ENCODE data around the gene ERC2. TPM values are rescaled to one million over a fixed set of nuclear protein-coding genes. Genes with fewer than 3 reads are reported as not detected.
A peak's percentile ranks its signal among the peaks of the same experiment; 100 is the strongest.

ERC2 gene
- total RNA-seq, 1 donor from 2014 or later: not detected

GRCh38 chr3:56369914-56370313, 98.4 kb downstream of the ERC2 start:
- DNase-seq (ENCODE audit: low spot score) (no peak), ATAC-seq (no peak)

GRCh38 chr3:56368846-56369245, 99.4 kb downstream of the ERC2 start:
- ATAC-seq (no peak), DNase-seq (ENCODE audit: low spot score) (no peak)

- no peak for ATAC-seq
Observed at GRCh38 chr3:56366641-56367162, 101.6 kb downstream of the ERC2 start.

GRCh38 chr3:56365905-56366640, 102.2 kb downstream of the ERC2 start:
- DNase-seq (ENCODE audit: low spot score) (peak; percentile 85), ATAC-seq (peak; percentile 95)

More at GRCh38 chr3:56366641-56367162, 101.6 kb downstream of the ERC2 start:
- DNase-seq (ENCODE audit: low spot score): no peak

GRCh38 chr3:56364665-56365064, 103.6 kb downstream of the ERC2 start:
- ATAC-seq (no peak), DNase-seq (ENCODE audit: low spot score) (no peak)

GRCh38 chr3:56363720-56364119, 104.5 kb downstream of the ERC2 start:
- no peak for ATAC-seq
- no peak for DNase-seq (ENCODE audit: low spot score)

GRCh38 chr3:56361731-56362130, 106.5 kb downstream of the ERC2 start:
- no peak for ATAC-seq
- no peak for DNase-seq (ENCODE audit: low spot score)

- DNase-seq (ENCODE audit: low spot score) (peak; percentile 46), ATAC-seq (peak; percentile 40)
Observed at GRCh38 chr3:56357266-56357665, 111.0 kb downstream of the ERC2 start.

GRCh38 chr3:56356808-56357207, 111.5 kb downstream of the ERC2 start:
- ATAC-seq: peak; percentile 38

GRCh38 chr3:56355570-56356185, 112.6 kb downstream of the ERC2 start:
- DNase-seq (ENCODE audit: low spot score) (peak; percentile 45), ATAC-seq (peak; percentile 87)

More at GRCh38 chr3:56356808-56357207, 111.5 kb downstream of the ERC2 start:
- DNase-seq (ENCODE audit: low spot score): no peak

GRCh38 chr3:56351537-56351936, 116.7 kb downstream of the ERC2 start:
- ATAC-seq (no peak), DNase-seq (ENCODE audit: low spot score) (no peak)

- DNase-seq (ENCODE audit: low spot score): peak; percentile 75
- ATAC-seq: peak; percentile 99
Observed at GRCh38 chr3:56347219-56347871, 120.9 kb downstream of the ERC2 start.

GRCh38 chr3:56342475-56342874, 125.8 kb downstream of the ERC2 start:
- ATAC-seq: no peak

GRCh38 chr3:56339671-56340070, 128.6 kb downstream of the ERC2 start:
- DNase-seq (ENCODE audit: low spot score) (no peak), ATAC-seq (no peak)

More at GRCh38 chr3:56342475-56342874, 125.8 kb downstream of the ERC2 start:
- no peak for DNase-seq (ENCODE audit: low spot score)

- ATAC-seq: no peak
Observed at GRCh38 chr3:56339244-56339643, 129.0 kb downstream of the ERC2 start.

GRCh38 chr3:56336023-56336422, 132.2 kb downstream of the ERC2 start:
- no peak for ATAC-seq
- no peak for DNase-seq (ENCODE audit: low spot score)

More at GRCh38 chr3:56339244-56339643, 129.0 kb downstream of the ERC2 start:
- no peak for DNase-seq (ENCODE audit: low spot score)

- ATAC-seq: no peak
- no peak for DNase-seq (ENCODE audit: low spot score)
Observed at GRCh38 chr3:56324473-56324872, 143.8 kb downstream of the ERC2 start.

- ATAC-seq (no peak), DNase-seq (ENCODE audit: low spot score) (no peak)
Observed at GRCh38 chr3:56323986-56324420, 144.3 kb downstream of the ERC2 start.

- DNase-seq (ENCODE audit: low spot score) (no peak), ATAC-seq (no peak)
Observed at GRCh38 chr3:56322862-56323261, 145.4 kb downstream of the ERC2 start.

- DNase-seq (ENCODE audit: low spot score) (no peak), ATAC-seq (no peak)
Observed at GRCh38 chr3:56321892-56322291, 146.4 kb downstream of the ERC2 start.

- ATAC-seq (no peak), DNase-seq (ENCODE audit: low spot score) (no peak)
Observed at GRCh38 chr3:56321383-56321782, 146.9 kb downstream of the ERC2 start.

GRCh38 chr3:56320883-56321282, 147.4 kb downstream of the ERC2 start:
- DNase-seq (ENCODE audit: low spot score) (no peak), ATAC-seq (no peak)
